Panc1 (cell line): ENCODE measurements around the gene SUPT3H. TPM values are rescaled to one million over a fixed set of nuclear protein-coding genes. Genes with fewer than 3 reads are reported as not detected.

Experiments used
- ATAC-seq: fragments of 200-7000 bp; cut with Tn5 transposase; 2 replicates; pipeline ENCODE4 v1.9.1; 2020; ENCODE audit warnings: mild to moderate bottlenecking, moderate library complexity
- BruUV-seq: library from RNA; stranded (reverse); fragments of 400-500 nt; replicated peaks from 2 replicates; lab custom pipeline; 2021; lab: Mats Ljungman, UMichigan
- CTCF ChIA-PET: fragments of 300-600 bp; sonication (Branson Sonifier 250); formaldehyde crosslinking; loops from one replicate; lab custom pipeline; 2022; ENCODE audit warnings: antibody characterized with exemption; lab: Charles Lee
- POLR2A ChIA-PET: fragments of 300-600 bp; sonication (Branson Sonifier 250); formaldehyde crosslinking; loops from one replicate; lab custom pipeline; 2022; ENCODE audit warnings: antibody characterized with exemption; lab: Charles Lee
- DNase-seq: peaks from one replicate; pipeline ENCODE4 v3.0.0-alpha.2; 2010; ENCODE audit warnings: low read depth, low spot score
- H3K27ac ChIP-seq: 2 replicates; pipeline ENCODE4 v1.5.1; 2011; ENCODE audit warnings: mild to moderate bottlenecking, low read length, inconsistent platforms
- H3K27me3 ChIP-seq: fragments of 200-500 bp; sonication (Bioruptor generic); 2 replicates; pipeline ENCODE4 v1.6.0; 2014; ENCODE audit warnings: low read length, inconsistent platforms; ENCODE audit not compliant: control insufficient read depth, insufficient read depth
- H3K36me3 ChIP-seq: fragments of 200-500 bp; sonication (Bioruptor generic); 2 replicates; pipeline ENCODE4 v1.5.1; 2014; ENCODE audit warnings: inconsistent platforms, mild to moderate bottlenecking, low read length, moderate library complexity; ENCODE audit not compliant: control insufficient read depth, insufficient read depth
- H3K4me1 ChIP-seq: 2 replicates; pipeline ENCODE4 v1.5.1; 2011; ENCODE audit warnings: inconsistent platforms, mild to moderate bottlenecking, low read length, moderate library complexity; ENCODE audit not compliant: control insufficient read depth, insufficient read depth
- H3K4me3 ChIP-seq, 2 experiments: 2 replicates each; pipeline ENCODE4 v1.5.1; 2011 to 2012; ENCODE audit warnings: low read depth in 2 of 2, low read length in 2 of 2, mild to moderate bottlenecking in 2 of 2, inconsistent platforms in 1 of 2, moderate library complexity in 1 of 2
- H3K9me3 ChIP-seq: fragments of 200-500 bp; sonication (Bioruptor generic); 2 replicates; pipeline ENCODE4 v1.5.1; 2014; ENCODE audit warnings: low read depth, mild to moderate bottlenecking, inconsistent platforms, low read length, moderate library complexity; ENCODE audit not compliant: control insufficient read depth, insufficient read depth
- CTCF ChIP-seq: fragments of 450-650 bp; IDR thresholded peaks from 2 replicates; pipeline ENCODE4 v1.5.1; 2017; ENCODE audit warnings: mild to moderate bottlenecking
- POLR2AphosphoS5 ChIP-seq: IDR thresholded peaks from 2 replicates; pipeline ENCODE4 v1.6.1; 2012; ENCODE audit warnings: mild to moderate bottlenecking, low read depth, low read length, moderate library complexity
- REST ChIP-seq, 2 experiments: IDR thresholded peaks; 2 replicates each; pipeline ENCODE4 v1.6.1; 2011 to 2012; ENCODE audit warnings: low read depth in 2 of 2, control low read depth in 1 of 2, low read length in 1 of 2, mild to moderate bottlenecking in 1 of 2, moderate library complexity in 1 of 2; ENCODE audit not compliant: insufficient read depth in 1 of 2
- SIN3A ChIP-seq: IDR thresholded peaks from 2 replicates; pipeline ENCODE4 v1.6.1; 2012; ENCODE audit warnings: low read depth, mild to moderate bottlenecking, low read length, moderate library complexity, borderline replicate concordance; ENCODE audit not compliant: insufficient read depth
- TCF7L2 ChIP-seq: IDR thresholded peaks from 2 replicates; pipeline ENCODE4 v1.6.1; 2011; ENCODE audit warnings: mild to moderate bottlenecking, low read depth, low read length, inconsistent platforms
- in situ Hi-C: cut with HindIII; loops from 2 replicates; pipeline ENCODE4 v1.10.0; 2016; ENCODE audit warnings: low sequenced_read_pairs, low pct_unique_long_range_greater_than_20kb
- intact Hi-C: fragments of 100-400 bp; cut with micrococcal nuclease; formaldehyde crosslinking; loops from one replicate; pipeline ENCODE4 v1.10.0; 2022; ENCODE audit not compliant: unreplicated experiment
- total RNA-seq: library from RNA; stranded (reverse); gene quantifications from one replicate; pipeline ENCODE4 v1.2.1, GENCODE V29; 2021; ENCODE audit not compliant: unreplicated experiment

SUPT3H gene
- total RNA-seq, 1 experiment from 2014 or later: 11.0 TPM

- no TSS peak for BruUV-seq
- Histone ChIP-seq H3K36me3 (no peaks in the 10 kb centered on the region), H3K27me3 (no peaks in the 10 kb centered on the region), H3K27ac (no peak overlapping the region), H3K4me3 (no peak overlapping the region), H3K4me1 (no peaks in the 10 kb centered on the region), H3K9me3 (no peaks in the 10 kb centered on the region)
- DNase-seq (peak; percentile 47), ATAC-seq (no peak)
- in situ Hi-C loops (no loop called here), intact Hi-C loops (no loop called here)
- POLR2A ChIA-PET: no interaction called here
- CTCF ChIA-PET: no interaction called here
- TF ChIP-seq CTCF: no peak
- TF ChIP-seq SIN3A: no peak
- no peak for TF ChIP-seq POLR2AphosphoS5
- no peak for TF ChIP-seq REST (IDR thresholded peaks at IDR 0.05; ENCODE audit: insufficient read depth in 1 of 2, low read depth in 2 of 2, low read length in 1 of 2)
- TF ChIP-seq TCF7L2: no peak
Measured at GRCh38 chr6:44960898-44961297, 416.8 kb downstream of the SUPT3H start.

- no peaks in the 10 kb centered on the region for H3K4me1 ChIP-seq
- TF ChIP-seq REST (IDR thresholded peaks at IDR 0.05; ENCODE audit: insufficient read depth in 1 of 2, low read depth in 2 of 2, low read length in 1 of 2) (no peak), POLR2AphosphoS5 (no peak), CTCF (no peak), SIN3A (no peak), TCF7L2 (no peak)
- no peak for ATAC-seq
- H3K4me3 ChIP-seq: no peak overlapping the region
- H3K27me3 ChIP-seq: no peaks in the 10 kb centered on the region
- DNase-seq: no peak
- intact Hi-C loops (no loop called here), in situ Hi-C loops (no loop called here)
- no peaks in the 10 kb centered on the region for H3K36me3 ChIP-seq
- no peak overlapping the region for H3K27ac ChIP-seq
- no peaks in the 10 kb centered on the region for H3K9me3 ChIP-seq
- CTCF ChIA-PET: no interaction called here
- POLR2A ChIA-PET: no interaction called here
- no TSS peak for BruUV-seq
Measured at GRCh38 chr6:44959651-44960050, 418.1 kb downstream of the SUPT3H start.
